Stimulated activated CD4-positive, alpha-beta T cell treated with anti-CD3 and anti-CD28 coated beads, Interleukin-4, amount 100 ng/mL, for 1 hour (primary cell): Measurements from ENCODE around the gene SH3TC1.

ENCODE experiments used
- DNase-seq: peaks from one replicate; pipeline ENCODE4 v3.0.0-alpha.2; 2020

The SH3TC1 gene

GRCh38 chr4:8217246-8217511 is 18.1 kb downstream of the SH3TC1 start:
- no peak for DNase-seq

- no peak for DNase-seq
These were observed 18.8 kb downstream of the SH3TC1 start for GRCh38 chr4:8217871-8218270.

- DNase-seq: no peak
These were observed 19.4 kb downstream of the SH3TC1 start for GRCh38 chr4:8218371-8219031.

GRCh38 chr4:8219236-8219635 is 20.1 kb downstream of the SH3TC1 start:
- no peak for DNase-seq

- no peak for DNase-seq
These were observed 21.8 kb downstream of the SH3TC1 start for GRCh38 chr4:8220661-8221450.

- DNase-seq: no peak
These were observed 22.4 kb downstream of the SH3TC1 start for GRCh38 chr4:8221476-8221875.

GRCh38 chr4:8221985-8222384 is 22.9 kb downstream of the SH3TC1 start:
- DNase-seq: no peak

- no peak for DNase-seq
These were observed 23.7 kb downstream of the SH3TC1 start for GRCh38 chr4:8222609-8223388.

GRCh38 chr4:8224267-8224974 is 25.3 kb downstream of the SH3TC1 start:
- no peak for DNase-seq

GRCh38 chr4:8224975-8225625 is 26.0 kb downstream of the SH3TC1 start:
- no peak for DNase-seq

- DNase-seq: no peak
These were observed 26.8 kb downstream of the SH3TC1 start for GRCh38 chr4:8225706-8226443.

- no peak for DNase-seq
These were observed 28.2 kb downstream of the SH3TC1 start for GRCh38 chr4:8227201-8227770.

- DNase-seq: no peak
These were observed 28.8 kb downstream of the SH3TC1 start for GRCh38 chr4:8227771-8228318.

- DNase-seq: peak; percentile 73
These were observed 29.5 kb downstream of the SH3TC1 start for GRCh38 chr4:8228319-8229250.

- DNase-seq: peak; percentile 24
These were observed 30.4 kb downstream of the SH3TC1 start for GRCh38 chr4:8229331-8229975.

- no peak for DNase-seq
These were observed 30.9 kb downstream of the SH3TC1 start for GRCh38 chr4:8230033-8230432.

- no peak for DNase-seq
These were observed 31.8 kb downstream of the SH3TC1 start for GRCh38 chr4:8230891-8231290.

- no peak for DNase-seq
These were observed 32.5 kb downstream of the SH3TC1 start for GRCh38 chr4:8231551-8232049.

- no peak for DNase-seq
These were observed 33.7 kb downstream of the SH3TC1 start for GRCh38 chr4:8232748-8233147.
